Caco-2 (cell line): Measurements from ENCODE around the gene WDR1. TPM values are rescaled to one million over a fixed set of nuclear protein-coding genes. Genes with fewer than 3 reads are reported as not detected.

Source experiments
- BruUV-seq: library from RNA; stranded (reverse); fragments of 400-500 nt; replicated peaks from 2 replicates; lab custom pipeline; 2021; lab: Mats Ljungman, UMichigan
- CTCF ChIA-PET: fragments of 300-600 bp; sonication (Branson Sonifier 250); formaldehyde crosslinking; loops from one replicate; lab custom pipeline; 2022; ENCODE audit warnings: antibody characterized with exemption; lab: Charles Lee
- POLR2A ChIA-PET: fragments of 300-600 bp; sonication (Branson Sonifier 250); formaldehyde crosslinking; loops from one replicate; lab custom pipeline; 2022; ENCODE audit warnings: antibody characterized with exemption; lab: Charles Lee
- DNase-seq, 2 experiments: peaks; one replicate each; pipeline versions ENCODE4 v3.0.0 to v3.0.0-alpha.2; 2020 to 2022
- H3K27me3 ChIP-seq: replicated peaks from 2 replicates; pipeline ENCODE4 v1.6.0; 2011; ENCODE audit warnings: low read length; ENCODE audit not compliant: control insufficient read depth, insufficient read depth
- H3K36me3 ChIP-seq: 2 replicates; pipeline ENCODE4 v1.5.1; 2011; ENCODE audit warnings: low read length; ENCODE audit not compliant: control insufficient read depth, insufficient read depth
- H3K4me1 ChIP-seq: fragments of 250-450 bp; sonication (Bioruptor Pico); 2 replicates; pipeline ENCODE4 v1.5.1; 2020; ENCODE audit warnings: mild to moderate bottlenecking
- H3K4me3 ChIP-seq: 2 replicates; pipeline ENCODE4 v1.5.1; 2011; ENCODE audit warnings: low read depth, mild to moderate bottlenecking, control low read depth, low read length
- H3K9me3 ChIP-seq: fragments of 250-450 bp; sonication (Bioruptor Pico); 2 replicates; pipeline ENCODE4 v1.5.1; 2020; ENCODE audit warnings: mild to moderate bottlenecking, moderate library complexity
- H3K27ac Mint-ChIP-seq: one replicate; pipeline ENCODE4 v1.8.0; 2022; ENCODE audit warnings: mixed read lengths; ENCODE audit not compliant: unreplicated experiment
- H3K27me3 Mint-ChIP-seq: one replicate; pipeline ENCODE4 v1.8.0; 2022; ENCODE audit warnings: mixed read lengths; ENCODE audit not compliant: insufficient read depth, unreplicated experiment
- H3K36me3 Mint-ChIP-seq: one replicate; pipeline ENCODE4 v1.8.0; 2022; ENCODE audit warnings: mild to moderate bottlenecking, mixed read lengths; ENCODE audit not compliant: insufficient read depth, unreplicated experiment
- H3K4me1 Mint-ChIP-seq: one replicate; pipeline ENCODE4 v1.8.0; 2022; ENCODE audit warnings: low read depth, mixed read lengths; ENCODE audit not compliant: unreplicated experiment
- H3K4me3 Mint-ChIP-seq: one replicate; pipeline ENCODE4 v1.8.0; 2022; ENCODE audit warnings: mild to moderate bottlenecking, moderate library complexity, mixed read lengths; ENCODE audit not compliant: unreplicated experiment
- H3K9me3 Mint-ChIP-seq: one replicate; pipeline ENCODE4 v1.8.0; 2022; ENCODE audit warnings: mixed read lengths; ENCODE audit not compliant: unreplicated experiment
- CTCF ChIP-seq, 2 experiments: fragments of 200-600 bp in 1 of 2; IDR thresholded peaks; 1 replicate in 1 of 2; 2 replicates in 1 of 2; pipeline versions ENCODE4 v1.5.1 to v1.8.0; 2011 to 2022; ENCODE audit warnings: antibody characterized with exemption in 1 of 2, control low read depth in 1 of 2, inconsistent platforms in 1 of 2, low read depth in 1 of 2, low read length in 1 of 2, mild to moderate bottlenecking in 1 of 2, moderate library complexity in 1 of 2; ENCODE audit not compliant: insufficient read depth in 1 of 2, severe bottlenecking in 1 of 2, unreplicated experiment in 1 of 2
- intact Hi-C: fragments of 100-400 bp; cut with micrococcal nuclease; formaldehyde crosslinking; loops from one replicate; pipeline ENCODE4 v1.10.0; 2022; ENCODE audit not compliant: unreplicated experiment
- total RNA-seq: library from RNA; stranded (reverse); gene quantifications from 2 replicates; pipeline ENCODE4 v1.2.3, GENCODE V29; 2022

WDR1 gene
- total RNA-seq, 1 experiment from 2014 or later, result 250 TPM

DNA sequence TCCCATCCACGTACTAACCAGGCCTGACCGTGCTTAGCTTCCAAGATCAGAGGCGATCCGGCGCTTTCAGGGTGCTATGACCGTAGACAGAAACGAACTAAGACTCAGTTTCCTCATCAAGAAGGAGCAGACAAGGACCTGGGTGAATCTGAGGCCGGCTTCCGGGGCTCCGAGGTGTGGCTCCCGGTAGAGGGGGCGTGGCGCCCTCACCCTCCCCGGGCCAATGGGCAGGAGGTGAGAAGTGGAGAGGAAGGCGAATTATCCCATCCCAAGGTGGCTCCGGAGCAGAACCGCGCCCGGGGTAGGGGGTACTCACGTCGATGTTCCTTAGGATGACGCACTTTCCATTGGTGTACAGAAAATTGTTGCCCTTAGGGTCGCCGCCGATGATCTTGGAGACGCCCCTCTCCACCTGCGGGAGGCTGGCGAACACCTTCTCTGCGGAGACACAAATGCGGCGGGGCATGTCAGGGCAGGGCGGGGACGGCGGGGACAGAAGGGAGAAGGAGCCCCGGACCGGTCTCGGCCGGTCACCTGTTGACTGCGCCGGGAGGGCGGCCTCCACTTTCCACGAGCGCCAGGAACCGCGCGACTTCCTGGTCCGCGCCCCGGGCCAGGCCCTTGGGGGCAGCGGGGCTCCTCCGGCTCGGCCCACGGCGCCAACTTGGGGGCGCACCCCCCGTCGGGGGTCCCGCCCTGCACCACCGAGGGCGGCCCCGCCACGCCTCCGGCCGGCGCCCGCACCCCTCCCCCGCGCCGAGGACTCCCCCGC, 616 bp downstream of the WDR1 start:
- Histone ChIP-seq H3K27me3 (no peaks in the 10 kb centered on the region), H3K4me3 (peak overlapping the region; percentile 89), H3K36me3 (peaks cover 8% of the 10 kb centered on the region), H3K9me3 (no peaks in the 10 kb centered on the region), H3K4me1 (0 out of 2 replicates have a peak, but pooled peaks cover 9% of the 10 kb centered on the region)
- Mint-ChIP-seq H3K9me3 (no peaks in the 10 kb centered on the region), H3K27ac (peak overlapping the region; percentile 91), H3K36me3 (peaks cover 66% of the 10 kb centered on the region), H3K4me1 (peaks cover 25% of the 10 kb centered on the region), H3K4me3 (peak overlapping the region; percentile 94), H3K27me3 (no peaks in the 10 kb centered on the region)
- DNase-seq, result peak; percentile 75 to 78
- ChIA-PET CTCF (interaction anchor here (0.6 kb wide), 1 partner anchor 42 kb away, joined by 3 read pairs; no protein-coding TSS in a partner anchor), POLR2A (interaction anchor here (0.5 to 1.5 kb wide), 15 partner anchors 8 to 719 kb away, joined by 3 to 7 read pairs (median 3); no protein-coding TSS in a partner anchor)
- BruUV-seq, result no TSS peak
- intact Hi-C loops, result loop anchor here (2.0 kb wide), 1 partner anchor 97 kb away; no protein-coding TSS in a partner anchor
- no peak for TF ChIP-seq CTCF (IDR thresholded peaks at IDR 0.05; ENCODE audit: insufficient read depth in 1 of 2, low read depth in 1 of 2, low read length in 1 of 2, severe bottlenecking in 1 of 2, unreplicated experiment in 1 of 2)

GRCh38 chr4:10115271-10115796, 1.3 kb downstream of the WDR1 start:
- ChIA-PET CTCF (no interaction called here), POLR2A (no interaction called here)
- no peak for DNase-seq
- BruUV-seq, result TSS peak; percentile 34
- H3K36me3 Mint-ChIP-seq, result peaks cover 71% of the 10 kb centered on the region
- TF ChIP-seq CTCF (IDR thresholded peaks at IDR 0.05; ENCODE audit: insufficient read depth in 1 of 2, low read depth in 1 of 2, low read length in 1 of 2, severe bottlenecking in 1 of 2, unreplicated experiment in 1 of 2), result no peak
- H3K4me3 ChIP-seq, result peak overlapping the region; percentile 89
- H3K27me3 ChIP-seq, result no peaks in the 10 kb centered on the region
- peaks cover 9% of the 10 kb centered on the region for H3K36me3 ChIP-seq
- H3K4me3 Mint-ChIP-seq, result peak overlapping the region; percentile 94
- H3K4me1 Mint-ChIP-seq, result peaks cover 19% of the 10 kb centered on the region
- no peaks in the 10 kb centered on the region for H3K27me3 Mint-ChIP-seq
- intact Hi-C loops, result no loop called here
- 0 out of 2 replicates have a peak, but pooled peaks cover 9% of the 10 kb centered on the region for H3K4me1 ChIP-seq
- peak overlapping the region; percentile 91 for H3K27ac Mint-ChIP-seq
- H3K9me3 ChIP-seq, result no peaks in the 10 kb centered on the region
- no peaks in the 10 kb centered on the region for H3K9me3 Mint-ChIP-seq

- no peaks in the 10 kb centered on the region for H3K9me3 Mint-ChIP-seq
- H3K27ac Mint-ChIP-seq, result no peak overlapping the region
- ChIA-PET CTCF (no interaction called here), POLR2A (no interaction called here)
- Histone ChIP-seq H3K4me3 (no peak overlapping the region), H3K9me3 (no peaks in the 10 kb centered on the region), H3K27me3 (no peaks in the 10 kb centered on the region), H3K4me1 (0 out of 2 replicates have a peak, but pooled peaks cover 9% of the 10 kb centered on the region), H3K36me3 (peaks cover 12% of the 10 kb centered on the region)
- H3K4me1 Mint-ChIP-seq, result peaks cover 17% of the 10 kb centered on the region
- peaks cover 78% of the 10 kb centered on the region for H3K36me3 Mint-ChIP-seq
- no peaks in the 10 kb centered on the region for H3K27me3 Mint-ChIP-seq
- TF ChIP-seq CTCF (IDR thresholded peaks at IDR 0.05; ENCODE audit: insufficient read depth in 1 of 2, low read depth in 1 of 2, low read length in 1 of 2, severe bottlenecking in 1 of 2, unreplicated experiment in 1 of 2), result no peak
- no TSS peak for BruUV-seq
- DNase-seq, result no peak
- H3K4me3 Mint-ChIP-seq, result peak overlapping the region; percentile 94
- intact Hi-C loops, result no loop called here
Measured at GRCh38 chr4:10114607-10115006, 2.0 kb downstream of the WDR1 start.
